Ovary (tissue), 9 donors: ENCODE data around the gene CPPED1. TPM values are rescaled to one million over a fixed set of nuclear protein-coding genes. Genes with fewer than 3 reads are reported as not detected.

Experiments
- DNase-seq, 5 donors: peaks; one replicate each; pipeline ENCODE4 v3.0.0-alpha.2; 2019 to 2020
- H3K27ac ChIP-seq, 2 donors: fragments of 200-600 bp; one replicate each; pipeline versions ENCODE4 v1.5.1 to v1.8.0; 2019 to 2022
- H3K27me3 ChIP-seq: fragments of 200-600 bp; one replicate; pipeline ENCODE4 v1.8.0; 2022
- H3K36me3 ChIP-seq: fragments of 200-600 bp; sonication (generic); one replicate; pipeline ENCODE4 v1.5.1; 2019
- H3K4me1 ChIP-seq: one replicate; pipeline ENCODE4 v1.8.1; 2013; ENCODE audit warnings: mild to moderate bottlenecking, moderate library complexity; ENCODE audit not compliant: insufficient read depth
- H3K4me3 ChIP-seq: fragments of 200-600 bp; sonication (generic); one replicate; pipeline ENCODE4 v1.5.1; 2017
- H3K9me3 ChIP-seq, 2 donors: fragments of 200-600 bp in 1 of 2; sonication (generic) in 1 of 2; one replicate each; pipeline versions ENCODE4 v1.5.1 to v1.8.1; 2013 to 2019; ENCODE audit warnings: mild to moderate bottlenecking in 1 of 2, moderate library complexity in 1 of 2
- EP300 ChIP-seq: sonication (generic); formaldehyde crosslinking; IDR thresholded peaks from one replicate; pipeline ENCODE4 v1.6.1; 2017; ENCODE audit warnings: antibody characterized with exemption
- POLR2A ChIP-seq: fragments of 450-650 bp; IDR thresholded peaks from one replicate; pipeline ENCODE4 v1.6.1; 2017; ENCODE audit warnings: antibody characterized with exemption, mild to moderate bottlenecking, moderate library complexity
- WGBS, 3 donors: extraction: QIAGEN DNeasy Blood & Tissue Kit in 1 of 3; methylation state at CpG; one replicate each; pipeline versions ENCODE4 v1.1.5 to v1.1.7; 2013 to 2017; 5-methylcytosine and 5-hydroxymethylcytosine counted together
- intact Hi-C, 4 donors: fragments of 100-400 bp; cut with DNase I; formaldehyde crosslinking; loops; one replicate each; pipeline versions ENCODE4 v1.11.0 to v1.15.1; 2022 to 2023
- polyA plus RNA-seq, 2 donors: library from polyadenylated mRNA; stranded (reverse); fragments of 200-250 nt in 1 of 2; fragments of 350-450 nt in 1 of 2; fragmentation: Illumina TruSeq in 1 of 2; extraction: RNeasy Lipid Tissue Mini Kit (QIAGEN cat#74804) in 1 of 2; gene quantifications; one replicate each; pipeline ENCODE4 v1.2.3, GENCODE V29; 2013 to 2014
- total RNA-seq, 7 donors: library from RNA; depleted of rRNA in 2 of 7; stranded (reverse); fragments of >200 nt in 2 of 7; fragmentation: NEBNext Ultra II Directional in 3 of 7; extraction: Animal tissue kit (Norgen Biotek cat#: 25700) in 3 of 7; gene quantifications; one replicate each; pipeline versions ENCODE4 v1.1.0 to v1.2.4, GENCODE V29; 2016 to 2023
- TF ChIP-seq, protein P1 (sequence below), 3 donors: fragments of 450-650 bp in 2 of 3; fragments of 200-600 bp in 1 of 3; IDR thresholded peaks; one replicate each; pipeline versions ENCODE4 v1.5.1 to v1.8.0; 2016 to 2022; ENCODE audit warnings: antibody characterized with exemption in 3 of 3, mild to moderate bottlenecking in 1 of 3
- donor health status: DM: no; HTN: no; CAD: no; lungs with moderate emphysema.
- donor health status: DM: no; HTN: no; CAD: no.
- donor health status: Bipolar disorder and iron deficiency.
- donor health status: DM: yes; HTN: yes; CAD: no.
- donor health status: DM: no; HTN: no; CAD: no.
- donor health status: DM: yes; HTN: yes; CAD: no.

Gene CPPED1
- total and polyA plus RNA-seq, 9 donors = 6.0 to 23.3 (median 13.0) TPM

DNA sequence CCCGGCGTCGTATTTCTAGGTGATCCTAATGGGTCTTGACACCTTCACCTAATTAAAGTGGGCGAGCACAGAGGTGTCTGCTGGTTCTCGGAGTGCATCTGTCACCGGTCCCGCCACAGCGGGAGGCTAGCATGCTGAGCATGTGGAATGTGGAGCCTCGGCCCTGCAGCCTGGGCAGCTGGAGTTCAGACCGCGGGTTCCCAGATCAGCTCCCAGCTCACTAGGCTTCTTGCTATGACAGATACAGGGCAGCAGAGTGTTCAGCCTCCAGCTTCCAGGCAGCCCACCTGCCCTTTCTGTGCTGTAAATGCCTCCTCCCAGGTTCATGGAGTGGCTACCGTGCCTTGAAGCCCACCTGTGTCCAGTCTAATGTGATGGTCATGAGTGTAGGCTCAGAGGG lies 166.7 kb downstream of the CPPED1 start:
- intact Hi-C loops = no loop called here
- H3K4me3 ChIP-seq = no peak overlapping the region

DNA sequence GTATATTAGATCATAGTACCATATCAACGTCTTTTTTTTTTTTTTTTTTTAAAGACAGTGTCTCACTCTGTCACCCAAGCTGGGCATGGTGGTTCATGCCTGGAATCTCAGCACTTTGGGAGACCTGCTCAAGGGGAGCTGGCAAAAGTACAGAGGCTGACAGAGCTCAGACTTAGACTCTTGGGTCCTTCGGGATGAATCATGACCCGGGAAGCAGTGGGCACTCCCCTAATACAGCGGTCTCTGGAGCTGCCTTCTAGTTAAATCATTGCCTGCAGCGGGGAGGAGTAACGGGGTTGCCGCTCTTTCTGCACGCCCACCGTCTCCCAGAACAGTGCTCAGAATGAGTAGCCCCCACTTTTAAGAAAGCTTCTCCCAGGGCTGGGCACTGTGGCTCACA lies 174.4 kb downstream of the CPPED1 start:
- no peak for DNase-seq
- 88 to 89% (median 88%) methylated on average over 9 of the region's 9 CpGs for WGBS, 3 donors
- Histone ChIP-seq H3K36me3 (no peaks in the 10 kb centered on the region), H3K4me3 (no peak overlapping the region), H3K27ac (no peak overlapping the region), H3K27me3 (no peaks in the 10 kb centered on the region), H3K9me3 (no peaks in the 10 kb centered on the region), H3K4me1 (no peaks in the 10 kb centered on the region)
- intact Hi-C loops = loop anchor here in 2 of 4 donors (10.0 kb wide), 1 partner anchor 534 kb away; no protein-coding TSS in a partner anchor
- TF ChIP-seq POLR2A (no peak), EP300 (no peak)
- TF ChIP-seq, protein P1, sequence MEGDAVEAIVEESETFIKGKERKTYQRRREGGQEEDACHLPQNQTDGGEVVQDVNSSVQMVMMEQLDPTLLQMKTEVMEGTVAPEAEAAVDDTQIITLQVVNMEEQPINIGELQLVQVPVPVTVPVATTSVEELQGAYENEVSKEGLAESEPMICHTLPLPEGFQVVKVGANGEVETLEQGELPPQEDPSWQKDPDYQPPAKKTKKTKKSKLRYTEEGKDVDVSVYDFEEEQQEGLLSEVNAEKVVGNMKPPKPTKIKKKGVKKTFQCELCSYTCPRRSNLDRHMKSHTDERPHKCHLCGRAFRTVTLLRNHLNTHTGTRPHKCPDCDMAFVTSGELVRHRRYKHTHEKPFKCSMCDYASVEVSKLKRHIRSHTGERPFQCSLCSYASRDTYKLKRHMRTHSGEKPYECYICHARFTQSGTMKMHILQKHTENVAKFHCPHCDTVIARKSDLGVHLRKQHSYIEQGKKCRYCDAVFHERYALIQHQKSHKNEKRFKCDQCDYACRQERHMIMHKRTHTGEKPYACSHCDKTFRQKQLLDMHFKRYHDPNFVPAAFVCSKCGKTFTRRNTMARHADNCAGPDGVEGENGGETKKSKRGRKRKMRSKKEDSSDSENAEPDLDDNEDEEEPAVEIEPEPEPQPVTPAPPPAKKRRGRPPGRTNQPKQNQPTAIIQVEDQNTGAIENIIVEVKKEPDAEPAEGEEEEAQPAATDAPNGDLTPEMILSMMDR (IDR thresholded peaks at IDR 0.05) = no peak

More for the DNA sequence above, 166.7 kb downstream of the CPPED1 start:
- Histone ChIP-seq H3K36me3 (no peaks in the 10 kb centered on the region), H3K27ac (no peak overlapping the region), H3K9me3 (no peaks in the 10 kb centered on the region), H3K4me1 (no peaks in the 10 kb centered on the region), H3K27me3 (no peaks in the 10 kb centered on the region)
- WGBS, 3 donors = 23 to 28% (median 24%) methylated on average over 12 of the region's 12 CpGs
- TF ChIP-seq, protein P1 (IDR thresholded peaks at IDR 0.05) = no peak
- TF ChIP-seq EP300 (no peak), POLR2A (no peak)
- DNase-seq = no peak

DNA sequence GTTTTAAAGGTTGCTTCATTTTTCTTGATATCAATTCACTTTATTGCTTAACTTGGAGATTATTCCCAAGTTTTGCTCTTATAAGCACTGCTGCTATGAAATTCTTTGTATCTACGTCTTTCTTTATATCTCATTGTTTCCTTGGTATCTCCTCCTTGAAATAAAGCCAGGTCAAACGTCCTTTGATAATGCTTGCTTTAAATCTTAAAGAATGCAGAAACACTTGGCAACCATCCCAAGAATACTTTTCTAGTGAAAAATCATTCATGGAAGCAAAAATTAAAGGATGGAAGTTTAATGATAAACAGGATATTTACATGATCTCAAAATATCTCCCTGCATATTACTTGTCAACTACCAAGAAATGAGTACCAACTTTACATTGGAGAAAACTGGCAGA lies 175.2 kb downstream of the CPPED1 start:
- no peaks in the 10 kb centered on the region for H3K36me3 ChIP-seq
- no peaks in the 10 kb centered on the region for H3K27me3 ChIP-seq
- H3K4me3 ChIP-seq = no peak overlapping the region
- H3K9me3 ChIP-seq = no peaks in the 10 kb centered on the region
- intact Hi-C loops = loop anchor here in 2 of 4 donors (10.0 kb wide), 1 partner anchor 534 kb away; no protein-coding TSS in a partner anchor
- 0 to 9% (median 1%) methylated on average over 2 of the region's 2 CpGs for WGBS, 3 donors
- H3K27ac ChIP-seq = no peak overlapping the region
- TF ChIP-seq, protein P1 (IDR thresholded peaks at IDR 0.05) = no peak
- TF ChIP-seq POLR2A (no peak), EP300 (no peak)
- H3K4me1 ChIP-seq = no peaks in the 10 kb centered on the region
- no peak for DNase-seq

- Histone ChIP-seq H3K36me3 (no peaks in the 10 kb centered on the region), H3K27me3 (no peaks in the 10 kb centered on the region), H3K4me1 (no peaks in the 10 kb centered on the region), H3K27ac (no peak overlapping the region), H3K9me3 (no peaks in the 10 kb centered on the region), H3K4me3 (no peak overlapping the region)
- DNase-seq = no peak
- 79 to 90% (median 83%) methylated on average over 3 of the region's 3 CpGs for WGBS, 3 donors
- intact Hi-C loops = loop anchor here in 2 of 4 donors (10.0 kb wide), 1 partner anchor 533 kb away; no protein-coding TSS in a partner anchor
- TF ChIP-seq EP300 = no peak
- TF ChIP-seq, protein P1 (IDR thresholded peaks at IDR 0.05) = no peak
- TF ChIP-seq POLR2A = no peak
These were observed 176.3 kb downstream of the CPPED1 start for GRCh38 chr16:12627394-12627793.
